ENCODE results near the gene CFAP20.

GRCh38 chr16:58076514-58076913 is 52.7 kb downstream of the CFAP20 start:
- no peak for TF ChIP-seq CTCF (IDR thresholded peaks at IDR 0.05; ENCODE audit: low read depth, low read length, poor library complexity, severe bottlenecking)
- no peak for TF ChIP-seq EZH2phosphoT487 (IDR thresholded peaks at IDR 0.05; ENCODE audit: borderline replicate concordance, low read length)
